Gastroesophageal sphincter (tissue), 3 donors: Measurements from ENCODE around the gene ARMC3.

Source experiments
- CTCF ChIP-seq, 4 experiments: fragments of 200-600 bp in 2 of 4; fragments of 450-650 bp in 2 of 4; sonication (generic) in 1 of 4; IDR thresholded peaks; one replicate each; pipeline ENCODE4 v1.5.1; 2017 to 2019; ENCODE audit warnings: antibody characterized with exemption in 4 of 4, mild to moderate bottlenecking in 2 of 4, moderate library complexity in 2 of 4
- EP300 ChIP-seq: sonication (generic); formaldehyde crosslinking; IDR thresholded peaks from one replicate; pipeline ENCODE4 v1.6.1; 2017; ENCODE audit warnings: antibody characterized with exemption, mild to moderate bottlenecking
- POLR2A ChIP-seq, 2 donors: fragments of 450-650 bp; IDR thresholded peaks; one replicate each; pipeline ENCODE4 v1.6.1; 2017; ENCODE audit warnings: antibody characterized with exemption in 2 of 2, mild to moderate bottlenecking in 2 of 2, moderate library complexity in 1 of 2
- POLR2AphosphoS5 ChIP-seq: sonication (generic); formaldehyde crosslinking; IDR thresholded peaks from one replicate; pipeline ENCODE4 v1.6.1; 2017; ENCODE audit warnings: antibody characterized with exemption

GRCh38 chr10:22891797-22892196 is 36.1 kb upstream of the ARMC3 start:
- TF ChIP-seq CTCF (IDR thresholded peaks at IDR 0.05) (no peak), POLR2A (IDR thresholded peaks at IDR 0.05) (no peak), POLR2AphosphoS5 (no peak), EP300 (no peak)
